A673 (cell line): ENCODE measurements around the gene ZNF763.

Source experiments
- EZH2 ChIP-seq: fragments of 200-600 bp; sonication (generic); IDR thresholded peaks from 2 replicates; pipeline ENCODE4 v1.6.1; 2017; ENCODE audit warnings: borderline replicate concordance, low read depth, mild to moderate bottlenecking, mixed read lengths, antibody characterized with exemption, low read length; ENCODE audit not compliant: poor library complexity, severe bottlenecking
- TF ChIP-seq, protein P1 (sequence below): fragments of 300-800, 200-600 bp; sonication (generic); conservative IDR thresholded peaks from 2 replicates; pipeline ENCODE4 v1.5.1; 2017; ENCODE audit warnings: low read depth, mild to moderate bottlenecking, antibody characterized with exemption, low read length, moderate library complexity, mixed read lengths

GRCh38 chr19:11948646-11949045, 16.2 kb upstream of the ZNF763 start:
- TF ChIP-seq, protein P1, sequence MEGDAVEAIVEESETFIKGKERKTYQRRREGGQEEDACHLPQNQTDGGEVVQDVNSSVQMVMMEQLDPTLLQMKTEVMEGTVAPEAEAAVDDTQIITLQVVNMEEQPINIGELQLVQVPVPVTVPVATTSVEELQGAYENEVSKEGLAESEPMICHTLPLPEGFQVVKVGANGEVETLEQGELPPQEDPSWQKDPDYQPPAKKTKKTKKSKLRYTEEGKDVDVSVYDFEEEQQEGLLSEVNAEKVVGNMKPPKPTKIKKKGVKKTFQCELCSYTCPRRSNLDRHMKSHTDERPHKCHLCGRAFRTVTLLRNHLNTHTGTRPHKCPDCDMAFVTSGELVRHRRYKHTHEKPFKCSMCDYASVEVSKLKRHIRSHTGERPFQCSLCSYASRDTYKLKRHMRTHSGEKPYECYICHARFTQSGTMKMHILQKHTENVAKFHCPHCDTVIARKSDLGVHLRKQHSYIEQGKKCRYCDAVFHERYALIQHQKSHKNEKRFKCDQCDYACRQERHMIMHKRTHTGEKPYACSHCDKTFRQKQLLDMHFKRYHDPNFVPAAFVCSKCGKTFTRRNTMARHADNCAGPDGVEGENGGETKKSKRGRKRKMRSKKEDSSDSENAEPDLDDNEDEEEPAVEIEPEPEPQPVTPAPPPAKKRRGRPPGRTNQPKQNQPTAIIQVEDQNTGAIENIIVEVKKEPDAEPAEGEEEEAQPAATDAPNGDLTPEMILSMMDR = no peak
- no peak for TF ChIP-seq EZH2
